AG04449 (cell line): Measurements from ENCODE around the gene HSD17B14.

Experiments used
- CTCF ChIA-PET: fragments of 350-600 bp; formaldehyde crosslinking; extraction: SDS; loops from one replicate; lab custom pipeline; 2021; ENCODE audit warnings: antibody characterized with exemption; lab: Yijun Ruan, JAX
- POLR2A ChIA-PET: fragments of 400-600, 350-600 bp; formaldehyde crosslinking; extraction: SDS; loops from one replicate; lab custom pipeline; 2020; ENCODE audit warnings: antibody characterized with exemption, inconsistent platforms; lab: Yijun Ruan, JAX
- DNase-seq: peaks from one replicate; pipeline ENCODE4 v3.0.0-alpha.2; 2010; ENCODE audit warnings: low read depth, low spot score
- H3K4me3 ChIP-seq: 2 replicates; pipeline ENCODE4 v1.5.1; 2011; ENCODE audit warnings: low read depth, mild to moderate bottlenecking, control low read depth, low read length
- CTCF ChIP-seq: IDR thresholded peaks from one replicate; pipeline ENCODE4 v1.5.1; 2011; ENCODE audit warnings: mild to moderate bottlenecking, moderate library complexity, low read length, control low read depth, inconsistent platforms; ENCODE audit not compliant: insufficient read depth; ENCODE audit errors: missing control alignments

HSD17B14 gene

GRCh38 chr19:48807590-48808308 lies 28.5 kb downstream of the HSD17B14 start:
- no peak for DNase-seq
- CTCF ChIA-PET, result interaction anchor here (1.2 to 11.5 kb wide), 7 partner anchors 12 to 164 kb away, joined by 3 to 84 read pairs (median 6); partner anchors contain the start of gene HSD17B14
- POLR2A ChIA-PET, result interaction anchor here (0.8 kb wide), 1 partner anchor 155 kb away, joined by 3 read pairs; no protein-coding TSS in a partner anchor
- no peak overlapping the region for H3K4me3 ChIP-seq
- no peak for TF ChIP-seq CTCF

- no peak for DNase-seq
- no peak overlapping the region for H3K4me3 ChIP-seq
- TF ChIP-seq CTCF, result no peak
- ChIA-PET CTCF (interaction anchor here (0.9 to 11.5 kb wide), 7 partner anchors 11 to 165 kb away, joined by 3 to 84 read pairs (median 6); partner anchors contain the start of gene HSD17B14), POLR2A (interaction anchor here (0.5 to 0.9 kb wide), 3 partner anchors 11 to 186 kb away, joined by 3 read pairs; partner anchors contain the start of genes GYS1 and PPP1R15A)
These were observed 29.3 kb downstream of the HSD17B14 start for GRCh38 chr19:48806818-48807589.

GRCh38 chr19:48806518-48806817 lies 29.8 kb downstream of the HSD17B14 start:
- TF ChIP-seq CTCF, result no peak
- H3K4me3 ChIP-seq, result no peak overlapping the region
- POLR2A ChIA-PET, result interaction anchor here (0.8 to 0.9 kb wide), 2 partner anchors 11 to 65 kb away, joined by 3 read pairs; partner anchors contain the start of gene PPP1R15A
- CTCF ChIA-PET, result interaction anchor here (0.9 to 11.5 kb wide), 6 partner anchors 11 to 164 kb away, joined by 3 to 84 read pairs (median 6); partner anchors contain the start of gene HSD17B14
- no peak for DNase-seq

GRCh38 chr19:48805452-48805851 lies 30.8 kb downstream of the HSD17B14 start:
- ChIA-PET CTCF (interaction anchor here (0.8 to 11.5 kb wide), 8 partner anchors 10 to 188 kb away, joined by 3 to 84 read pairs (median 8); partner anchors contain the start of genes GYS1, HSD17B14 and RUVBL2), POLR2A (no interaction called here)
- no peak for TF ChIP-seq CTCF

GRCh38 chr19:48804496-48804895 lies 31.8 kb downstream of the HSD17B14 start:
- CTCF ChIA-PET, result interaction anchor here (0.8 to 3.6 kb wide), 6 partner anchors 9 to 189 kb away, joined by 3 to 13 read pairs (median 4); partner anchors contain the start of genes GYS1, HSD17B14 and RUVBL2
- no peak for DNase-seq
- no peak for TF ChIP-seq CTCF
- POLR2A ChIA-PET, result no interaction called here
- H3K4me3 ChIP-seq, result no peak overlapping the region

More at GRCh38 chr19:48805452-48805851, 30.8 kb downstream of the HSD17B14 start:
- no peak for DNase-seq
- H3K4me3 ChIP-seq, result no peak overlapping the region
